Activated T-cell treated with anti-CD3 and anti-CD28 coated beads, Interleukin-2, amount 50 U/mL, for 4 hours (primary cell): ENCODE results near the gene KLHL36. TPM values are rescaled to one million over a fixed set of nuclear protein-coding genes. Genes with fewer than 3 reads are reported as not detected.
"Not testable (repeated sequence)": the region's sequence is repeated elsewhere in the genome, so short reads cannot be mapped to it uniquely, and the experiment has no call there.

Source experiments
- ATAC-seq, 2 donors: fragments of 200-7000 bp; cut with Tn5 transposase; one replicate each; pipeline ENCODE4 v1.10.0; 2021
- DNase-seq: peaks from one replicate; pipeline ENCODE4 v3.0.0-alpha.2; 2020
- H3K27me3 Mint-ChIP-seq: one replicate; pipeline ENCODE4 v1.8.0; 2021; ENCODE audit warnings: low read depth, mixed read lengths
- H3K36me3 Mint-ChIP-seq: one replicate; pipeline ENCODE4 v1.8.0; 2022; ENCODE audit warnings: mixed read lengths; ENCODE audit not compliant: insufficient read depth
- H3K4me1 Mint-ChIP-seq: one replicate; pipeline ENCODE4 v1.8.0; 2021; ENCODE audit warnings: low read depth, mixed read lengths
- H3K4me3 Mint-ChIP-seq: one replicate; pipeline ENCODE4 v1.8.0; 2021; ENCODE audit warnings: mild to moderate bottlenecking, moderate library complexity, mixed read lengths
- H3K9me3 Mint-ChIP-seq: one replicate; pipeline ENCODE4 v1.8.0; 2021; ENCODE audit warnings: mixed read lengths
- total RNA-seq, 3 donors: library from RNA; stranded (reverse); gene quantifications; one replicate each; pipeline ENCODE4 v1.2.1, GENCODE V29; 2021

The KLHL36 gene
- total RNA-seq, 3 donors from 2014 or later, result 28.9 to 32.1 (median 31.0) TPM

DNA sequence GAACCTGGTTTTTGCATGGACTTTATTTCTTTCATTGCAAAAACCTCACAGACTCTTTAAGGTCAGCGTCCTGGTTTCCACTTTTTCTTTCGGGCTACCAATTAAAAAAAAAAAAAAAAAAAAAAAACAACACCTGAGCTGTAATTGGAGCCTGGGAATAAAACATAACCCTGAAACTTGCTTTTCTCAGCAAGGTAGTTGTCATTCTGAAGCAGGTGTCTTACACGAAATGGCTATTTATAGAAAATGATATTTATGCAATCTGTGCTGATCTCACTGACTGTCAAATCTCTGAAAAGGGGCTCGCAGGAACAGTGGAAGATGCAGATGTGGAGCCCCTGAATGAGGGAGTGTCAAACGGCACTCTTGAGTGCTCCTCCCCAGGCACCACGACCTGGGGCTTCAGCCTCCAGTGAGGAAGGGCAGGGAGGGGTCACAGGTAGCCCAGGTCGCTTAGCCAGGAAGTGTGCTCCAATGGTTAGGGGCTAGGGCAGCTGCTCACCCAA is 20.0 kb upstream of the KLHL36 start:
- H3K4me1 Mint-ChIP-seq, result peaks cover 25% of the 10 kb centered on the region
- H3K36me3 Mint-ChIP-seq, result no peaks in the 10 kb centered on the region
- H3K9me3 Mint-ChIP-seq, result no peaks in the 10 kb centered on the region
- DNase-seq, result no peak
- H3K4me3 Mint-ChIP-seq, result no peak overlapping the region
- H3K27me3 Mint-ChIP-seq, result no peaks in the 10 kb centered on the region
- no peak for ATAC-seq

GRCh38 chr16:84629580-84629979 is 18.7 kb upstream of the KLHL36 start:
- H3K9me3 Mint-ChIP-seq, result no peaks in the 10 kb centered on the region
- no peaks in the 10 kb centered on the region for H3K36me3 Mint-ChIP-seq
- no peak overlapping the region for H3K4me3 Mint-ChIP-seq
- DNase-seq (no peak), ATAC-seq (peak in 1 of 2 donors; percentile 25)
- H3K4me1 Mint-ChIP-seq, result peaks cover 25% of the 10 kb centered on the region
- no peaks in the 10 kb centered on the region for H3K27me3 Mint-ChIP-seq

DNA sequence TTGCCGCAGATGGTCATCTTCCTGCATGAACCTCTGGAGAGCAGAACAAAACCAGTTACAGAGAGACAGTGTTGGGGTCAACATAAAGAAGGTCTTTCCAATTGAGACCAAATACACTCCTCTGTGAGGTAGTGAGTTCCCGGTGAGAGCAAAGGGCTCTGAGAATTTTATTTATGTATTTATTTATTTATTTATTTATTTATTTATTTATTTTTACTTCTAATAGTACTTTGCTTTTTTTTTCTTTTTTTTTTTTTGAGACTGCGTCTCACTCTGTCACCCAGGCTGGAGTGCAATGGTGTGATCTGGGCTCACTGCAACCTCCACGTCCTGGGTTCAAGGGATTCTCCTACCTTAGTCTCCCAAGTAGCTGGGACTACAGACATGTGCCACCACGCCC is 18.3 kb upstream of the KLHL36 start:
- Mint-ChIP-seq H3K36me3 (no peaks in the 10 kb centered on the region), H3K27me3 (no peaks in the 10 kb centered on the region), H3K4me3 (no peak overlapping the region), H3K4me1 (peaks cover 25% of the 10 kb centered on the region), H3K9me3 (no peaks in the 10 kb centered on the region)
- ATAC-seq (no peak), DNase-seq (no peak)

GRCh38 chr16:84630446-84631152 is 17.7 kb upstream of the KLHL36 start:
- Mint-ChIP-seq H3K36me3 (no peaks in the 10 kb centered on the region), H3K9me3 (no peaks in the 10 kb centered on the region), H3K27me3 (no peaks in the 10 kb centered on the region), H3K4me3 (peak overlapping the region; percentile 19), H3K4me1 (peaks cover 25% of the 10 kb centered on the region)
- DNase-seq (no peak), ATAC-seq (no peak)

GRCh38 chr16:84631153-84631466 is 17.2 kb upstream of the KLHL36 start:
- no peak overlapping the region for H3K4me3 Mint-ChIP-seq
- H3K27me3 Mint-ChIP-seq, result no peaks in the 10 kb centered on the region
- H3K9me3 Mint-ChIP-seq, result no peaks in the 10 kb centered on the region
- H3K36me3 Mint-ChIP-seq, result no peaks in the 10 kb centered on the region
- DNase-seq (no peak), ATAC-seq (no peak)
- peaks cover 25% of the 10 kb centered on the region for H3K4me1 Mint-ChIP-seq

- no peaks in the 10 kb centered on the region for H3K27me3 Mint-ChIP-seq
- H3K9me3 Mint-ChIP-seq, result no peaks in the 10 kb centered on the region
- H3K4me3 Mint-ChIP-seq, result no peak overlapping the region
- DNase-seq (no peak), ATAC-seq (no peak)
- H3K4me1 Mint-ChIP-seq, result peaks cover 25% of the 10 kb centered on the region
- no peaks in the 10 kb centered on the region for H3K36me3 Mint-ChIP-seq
Observed at GRCh38 chr16:84631886-84632285, 16.4 kb upstream of the KLHL36 start.

DNA sequence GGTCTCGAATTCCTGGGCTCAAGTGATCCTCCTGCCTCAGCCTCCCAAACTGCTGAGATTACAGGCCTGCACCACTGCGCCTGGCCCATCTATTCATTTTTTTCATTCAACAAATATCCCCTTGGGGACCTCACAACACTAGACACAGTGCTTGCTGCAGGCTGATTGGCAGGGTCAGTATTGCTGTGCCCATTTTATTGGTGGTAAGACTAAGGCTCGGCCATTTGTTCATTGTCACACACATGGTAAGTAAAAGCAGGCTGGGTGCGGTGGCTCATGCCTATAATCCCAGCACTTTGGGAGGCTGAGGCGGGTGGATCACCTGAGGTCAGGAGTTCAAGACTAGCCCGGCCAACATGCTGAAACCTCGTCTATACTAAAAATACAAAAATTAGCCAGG is 15.4 kb upstream of the KLHL36 start:
- not testable (repeated sequence) for DNase-seq, ATAC-seq, H3K9me3 Mint-ChIP-seq, H3K36me3 Mint-ChIP-seq, H3K27me3 Mint-ChIP-seq, H3K4me3 Mint-ChIP-seq
- peaks cover 26% of the 10 kb centered on the region for H3K4me1 Mint-ChIP-seq

- Mint-ChIP-seq H3K9me3 (no peaks in the 10 kb centered on the region), H3K4me1 (peaks cover 30% of the 10 kb centered on the region), H3K4me3 (no peak overlapping the region), H3K36me3 (no peaks in the 10 kb centered on the region), H3K27me3 (no peaks in the 10 kb centered on the region)
- ATAC-seq, result no peak
- no peak for DNase-seq
Observed at GRCh38 chr16:84633622-84634021, 14.7 kb upstream of the KLHL36 start.

DNA sequence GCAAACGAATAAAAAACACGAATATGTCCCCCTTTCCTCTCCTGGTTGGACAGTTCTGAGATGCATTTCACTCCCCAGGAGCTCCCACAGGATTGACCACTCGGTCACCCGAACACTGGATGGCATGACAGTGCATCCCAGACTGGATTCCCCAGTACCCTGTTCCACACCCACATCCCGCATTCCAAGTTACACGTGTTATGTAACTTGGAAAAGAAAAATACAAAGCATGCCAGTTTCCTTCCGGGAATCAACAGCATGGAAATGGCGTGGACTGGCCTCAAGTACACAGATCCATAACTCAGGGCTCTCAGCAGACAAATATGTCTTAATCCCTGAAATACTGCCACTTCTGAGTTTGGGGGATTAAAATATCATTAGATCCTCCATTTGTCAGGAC is 12.6 kb upstream of the KLHL36 start:
- Mint-ChIP-seq H3K27me3 (no peaks in the 10 kb centered on the region), H3K9me3 (no peaks in the 10 kb centered on the region), H3K4me1 (peaks cover 37% of the 10 kb centered on the region)

GRCh38 chr16:84637709-84638108 is 10.6 kb upstream of the KLHL36 start:
- no peak for ATAC-seq
- Mint-ChIP-seq H3K36me3 (no peaks in the 10 kb centered on the region), H3K4me3 (no peak overlapping the region), H3K27me3 (no peaks in the 10 kb centered on the region), H3K4me1 (peaks cover 39% of the 10 kb centered on the region), H3K9me3 (no peaks in the 10 kb centered on the region)
- DNase-seq, result no peak

More for the DNA sequence above, 12.6 kb upstream of the KLHL36 start:
- no peak for ATAC-seq
- H3K4me3 Mint-ChIP-seq, result no peak overlapping the region
- DNase-seq, result no peak
- no peaks in the 10 kb centered on the region for H3K36me3 Mint-ChIP-seq

GRCh38 chr16:84638231-84638806 is 10.0 kb upstream of the KLHL36 start:
- DNase-seq (no peak), ATAC-seq (no peak)
- Mint-ChIP-seq H3K36me3 (no peaks in the 10 kb centered on the region), H3K4me1 (peaks cover 41% of the 10 kb centered on the region), H3K9me3 (no peaks in the 10 kb centered on the region), H3K4me3 (no peak overlapping the region), H3K27me3 (no peaks in the 10 kb centered on the region)

- Mint-ChIP-seq H3K36me3 (no peaks in the 10 kb centered on the region), H3K4me3 (no peak overlapping the region), H3K27me3 (no peaks in the 10 kb centered on the region), H3K9me3 (no peaks in the 10 kb centered on the region), H3K4me1 (peaks cover 45% of the 10 kb centered on the region)
- no peak for ATAC-seq
- DNase-seq, result no peak
Observed at GRCh38 chr16:84640145-84640544, 8.2 kb upstream of the KLHL36 start.

DNA sequence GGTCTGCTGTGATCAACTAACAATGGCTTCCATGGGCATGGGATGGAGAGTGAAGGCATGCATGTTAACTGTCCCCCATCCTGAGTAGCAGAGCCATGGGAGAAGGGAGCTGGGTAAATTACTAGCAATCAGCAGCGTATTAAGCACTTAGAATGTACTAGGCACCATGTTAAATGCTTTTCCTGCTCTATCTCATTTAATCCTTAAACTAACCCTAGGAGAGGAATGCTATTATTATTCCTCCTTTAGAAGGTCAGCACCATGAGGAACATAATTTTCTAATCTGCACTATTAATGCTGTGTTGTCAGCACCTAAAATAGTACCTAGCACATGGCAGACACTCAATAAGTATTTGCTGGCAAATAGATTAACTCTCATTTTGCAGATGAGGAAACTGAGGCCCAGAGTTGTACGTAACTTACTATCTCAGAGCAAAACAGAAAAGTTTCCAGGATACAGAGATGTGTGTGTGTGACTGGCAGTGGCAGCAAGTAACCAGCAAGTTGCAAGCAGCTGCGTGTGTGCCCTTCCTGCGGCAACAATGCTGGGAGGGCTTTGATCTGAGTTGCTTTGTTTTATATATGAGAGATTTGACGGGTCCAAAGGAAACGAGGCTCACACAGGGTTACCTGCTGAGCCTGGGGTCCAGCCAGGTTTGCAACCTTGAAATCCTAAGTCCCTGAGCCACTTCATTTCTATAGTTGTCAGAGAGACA is 6.5 kb upstream of the KLHL36 start:
- no peak for ATAC-seq
- Mint-ChIP-seq H3K9me3 (no peaks in the 10 kb centered on the region), H3K4me3 (no peak overlapping the region), H3K36me3 (no peaks in the 10 kb centered on the region), H3K4me1 (peaks cover 47% of the 10 kb centered on the region), H3K27me3 (no peaks in the 10 kb centered on the region)
- no peak for DNase-seq

DNA sequence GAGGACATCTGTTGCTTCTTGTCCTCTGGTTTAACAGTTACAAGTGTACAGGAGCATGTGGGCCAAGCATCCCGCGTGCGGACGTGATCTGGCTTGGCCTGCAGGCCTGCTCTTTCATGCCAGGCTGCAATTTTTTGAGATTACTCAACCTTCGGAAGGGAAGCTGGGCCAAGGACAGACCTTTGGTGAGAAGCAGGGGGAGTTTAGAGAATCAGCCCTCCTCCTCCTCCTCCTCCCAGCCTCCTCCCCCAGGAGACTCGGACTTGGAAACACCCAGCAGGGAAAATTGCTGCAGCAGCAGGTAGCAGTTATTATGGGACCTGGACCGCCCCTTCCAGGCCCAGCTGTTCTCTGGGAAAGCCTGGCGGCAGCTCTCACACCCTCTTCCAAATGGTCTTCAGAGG is 5.1 kb upstream of the KLHL36 start:
- no peaks in the 10 kb centered on the region for H3K27me3 Mint-ChIP-seq
- H3K4me1 Mint-ChIP-seq, result peaks cover 49% of the 10 kb centered on the region
- no peak for ATAC-seq
- no peaks in the 10 kb centered on the region for H3K36me3 Mint-ChIP-seq
- no peak overlapping the region for H3K4me3 Mint-ChIP-seq
- no peak for DNase-seq
- no peaks in the 10 kb centered on the region for H3K9me3 Mint-ChIP-seq

DNA sequence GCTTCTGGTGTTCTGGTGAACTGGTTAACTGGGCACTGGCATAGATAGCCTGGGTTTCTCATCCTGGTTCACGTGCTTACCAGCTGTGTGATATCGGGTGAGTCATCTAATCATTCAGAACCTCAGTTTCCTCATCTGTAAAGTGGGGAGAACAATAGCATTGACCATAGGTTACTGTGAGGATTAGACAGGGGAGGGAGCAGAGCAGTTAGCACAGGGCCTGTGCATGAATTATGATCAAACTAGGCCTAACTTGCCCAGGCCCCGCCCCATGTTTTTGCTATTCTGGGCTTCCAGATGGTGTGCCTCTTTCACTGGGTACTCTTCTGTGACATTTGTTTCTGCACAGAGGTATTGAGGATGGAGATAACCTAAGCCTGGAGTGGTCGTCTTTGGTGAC is 4.6 kb upstream of the KLHL36 start:
- Mint-ChIP-seq H3K36me3 (no peaks in the 10 kb centered on the region), H3K27me3 (no peaks in the 10 kb centered on the region), H3K4me3 (no peak overlapping the region), H3K4me1 (peaks cover 46% of the 10 kb centered on the region), H3K9me3 (no peaks in the 10 kb centered on the region)
- DNase-seq, result no peak
- no peak for ATAC-seq
